ENCODE measurements around the gene AMHR2.

DNA sequence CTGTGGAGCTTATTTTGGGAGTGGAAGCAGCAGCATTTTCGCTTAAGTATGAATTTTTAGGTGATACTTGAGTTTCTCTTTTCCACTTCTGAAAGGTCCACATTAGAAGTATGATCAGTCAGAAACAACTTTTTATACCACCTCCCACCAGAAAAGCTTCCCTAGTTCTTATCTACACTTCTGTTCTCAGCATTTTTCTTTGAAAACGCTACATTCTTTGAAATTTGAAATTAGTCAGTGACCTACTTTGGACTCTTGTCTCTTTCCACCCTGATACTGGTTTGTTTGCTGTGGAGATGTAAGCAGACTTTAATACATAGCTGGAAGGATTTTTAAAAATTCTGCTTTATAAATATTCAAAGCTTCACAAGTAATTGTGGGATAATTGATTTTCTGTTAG is 50.4 kb downstream of the AMHR2 start:
- TF ChIP-seq, protein P1, sequence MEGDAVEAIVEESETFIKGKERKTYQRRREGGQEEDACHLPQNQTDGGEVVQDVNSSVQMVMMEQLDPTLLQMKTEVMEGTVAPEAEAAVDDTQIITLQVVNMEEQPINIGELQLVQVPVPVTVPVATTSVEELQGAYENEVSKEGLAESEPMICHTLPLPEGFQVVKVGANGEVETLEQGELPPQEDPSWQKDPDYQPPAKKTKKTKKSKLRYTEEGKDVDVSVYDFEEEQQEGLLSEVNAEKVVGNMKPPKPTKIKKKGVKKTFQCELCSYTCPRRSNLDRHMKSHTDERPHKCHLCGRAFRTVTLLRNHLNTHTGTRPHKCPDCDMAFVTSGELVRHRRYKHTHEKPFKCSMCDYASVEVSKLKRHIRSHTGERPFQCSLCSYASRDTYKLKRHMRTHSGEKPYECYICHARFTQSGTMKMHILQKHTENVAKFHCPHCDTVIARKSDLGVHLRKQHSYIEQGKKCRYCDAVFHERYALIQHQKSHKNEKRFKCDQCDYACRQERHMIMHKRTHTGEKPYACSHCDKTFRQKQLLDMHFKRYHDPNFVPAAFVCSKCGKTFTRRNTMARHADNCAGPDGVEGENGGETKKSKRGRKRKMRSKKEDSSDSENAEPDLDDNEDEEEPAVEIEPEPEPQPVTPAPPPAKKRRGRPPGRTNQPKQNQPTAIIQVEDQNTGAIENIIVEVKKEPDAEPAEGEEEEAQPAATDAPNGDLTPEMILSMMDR (IDR thresholded peaks at IDR 0.05), result no peak
- no peak for TF ChIP-seq EZH2 (IDR thresholded peaks at IDR 0.05; ENCODE audit: borderline replicate concordance, insufficient read depth, low read depth, low read length, poor library complexity, severe bottlenecking)
